Colonic mucosa (tissue), 4 donors: Measurements from ENCODE around the gene MMP2. TPM values are rescaled to one million over a fixed set of nuclear protein-coding genes. Genes with fewer than 3 reads are reported as not detected.

ENCODE experiments used
- DNase-seq: peaks from one replicate; pipeline ENCODE4 v3.0.0-alpha.2; 2020
- H3K27ac ChIP-seq: fragments of 200-600 bp; one replicate; pipeline ENCODE4 v1.8.0; 2021
- H3K27me3 ChIP-seq: fragments of 200-600 bp; one replicate; pipeline ENCODE4 v1.8.0; 2021
- H3K36me3 ChIP-seq: fragments of 200-600 bp; one replicate; pipeline ENCODE4 v1.8.0; 2021
- H3K4me1 ChIP-seq: fragments of 200-600 bp; one replicate; pipeline ENCODE4 v1.8.0; 2021; ENCODE audit warnings: mild to moderate bottlenecking
- H3K4me3 ChIP-seq: fragments of 200-600 bp; one replicate; pipeline ENCODE4 v1.8.0; 2021
- H3K9ac ChIP-seq, 2 donors: one replicate each; pipeline ENCODE4 v1.7.0; 2013; ENCODE audit warnings: control low read depth in 2 of 2, low read depth in 2 of 2, low read length in 2 of 2
- H3K9me3 ChIP-seq: fragments of 200-600 bp; one replicate; pipeline ENCODE4 v1.8.0; 2021
- intact Hi-C: fragments of 100-400 bp; cut with DNase I; formaldehyde crosslinking; loops from one replicate; pipeline ENCODE4 v1.14.1; 2022
- total RNA-seq, 2 donors: library from RNA; stranded (reverse); fragmentation: NEBNext Ultra II Directional in 1 of 2; extraction: Animal tissue kit (Norgen Biotek cat#: 25700) in 1 of 2; gene quantifications; one replicate each; pipeline ENCODE4 v1.2.1, GENCODE V29; 2021
- TF ChIP-seq, protein P1 (sequence below): fragments of 200-600 bp; IDR thresholded peaks from one replicate; pipeline ENCODE4 v1.8.0; 2022; ENCODE audit warnings: antibody characterized with exemption, mild to moderate bottlenecking
- donor health status: healthy.
- donor health status: DM: no; HTN: no; CAD: no.
- donor health status: DM: no; HTN: no; CAD: no.

The MMP2 gene
- total RNA-seq, 2 donors from 2014 or later, result 32.8 to 101 TPM

DNA sequence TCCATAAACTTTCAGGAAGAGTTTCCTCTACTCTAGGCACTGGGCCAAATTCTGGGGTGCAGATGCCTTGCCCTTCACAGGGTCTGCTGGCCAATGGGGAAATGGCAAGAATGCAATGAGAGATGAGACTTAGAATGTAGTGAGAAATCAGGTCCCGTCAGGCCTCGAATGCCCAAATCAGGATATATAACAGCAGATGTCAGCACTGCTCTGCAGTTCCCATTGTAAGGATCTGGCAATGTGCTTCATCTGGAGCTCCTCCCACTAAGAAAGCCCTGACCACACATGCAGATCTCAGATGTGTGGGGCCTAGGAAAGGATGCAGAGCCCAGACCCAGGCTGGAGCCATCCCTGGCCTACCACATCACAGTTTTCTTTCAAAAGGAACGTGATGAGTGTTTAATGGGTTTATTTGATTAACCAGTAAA is 16.0 kb downstream of the MMP2 start:
- no peak overlapping the region for H3K27ac ChIP-seq
- TF ChIP-seq, protein P1, sequence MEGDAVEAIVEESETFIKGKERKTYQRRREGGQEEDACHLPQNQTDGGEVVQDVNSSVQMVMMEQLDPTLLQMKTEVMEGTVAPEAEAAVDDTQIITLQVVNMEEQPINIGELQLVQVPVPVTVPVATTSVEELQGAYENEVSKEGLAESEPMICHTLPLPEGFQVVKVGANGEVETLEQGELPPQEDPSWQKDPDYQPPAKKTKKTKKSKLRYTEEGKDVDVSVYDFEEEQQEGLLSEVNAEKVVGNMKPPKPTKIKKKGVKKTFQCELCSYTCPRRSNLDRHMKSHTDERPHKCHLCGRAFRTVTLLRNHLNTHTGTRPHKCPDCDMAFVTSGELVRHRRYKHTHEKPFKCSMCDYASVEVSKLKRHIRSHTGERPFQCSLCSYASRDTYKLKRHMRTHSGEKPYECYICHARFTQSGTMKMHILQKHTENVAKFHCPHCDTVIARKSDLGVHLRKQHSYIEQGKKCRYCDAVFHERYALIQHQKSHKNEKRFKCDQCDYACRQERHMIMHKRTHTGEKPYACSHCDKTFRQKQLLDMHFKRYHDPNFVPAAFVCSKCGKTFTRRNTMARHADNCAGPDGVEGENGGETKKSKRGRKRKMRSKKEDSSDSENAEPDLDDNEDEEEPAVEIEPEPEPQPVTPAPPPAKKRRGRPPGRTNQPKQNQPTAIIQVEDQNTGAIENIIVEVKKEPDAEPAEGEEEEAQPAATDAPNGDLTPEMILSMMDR, result no peak
- no peaks in the 10 kb centered on the region for H3K9me3 ChIP-seq
- H3K27me3 ChIP-seq, result no peaks in the 10 kb centered on the region
- H3K4me1 ChIP-seq, result no peaks in the 10 kb centered on the region
- H3K9ac ChIP-seq, result no peak overlapping the region
- H3K4me3 ChIP-seq, result no peak overlapping the region
- intact Hi-C loops, result loop anchor here (5.0 to 10.0 kb wide), 2 partner anchors 147 to 210 kb away; no protein-coding TSS in a partner anchor
- H3K36me3 ChIP-seq, result no peaks in the 10 kb centered on the region
- DNase-seq, result peak; percentile 61

DNA sequence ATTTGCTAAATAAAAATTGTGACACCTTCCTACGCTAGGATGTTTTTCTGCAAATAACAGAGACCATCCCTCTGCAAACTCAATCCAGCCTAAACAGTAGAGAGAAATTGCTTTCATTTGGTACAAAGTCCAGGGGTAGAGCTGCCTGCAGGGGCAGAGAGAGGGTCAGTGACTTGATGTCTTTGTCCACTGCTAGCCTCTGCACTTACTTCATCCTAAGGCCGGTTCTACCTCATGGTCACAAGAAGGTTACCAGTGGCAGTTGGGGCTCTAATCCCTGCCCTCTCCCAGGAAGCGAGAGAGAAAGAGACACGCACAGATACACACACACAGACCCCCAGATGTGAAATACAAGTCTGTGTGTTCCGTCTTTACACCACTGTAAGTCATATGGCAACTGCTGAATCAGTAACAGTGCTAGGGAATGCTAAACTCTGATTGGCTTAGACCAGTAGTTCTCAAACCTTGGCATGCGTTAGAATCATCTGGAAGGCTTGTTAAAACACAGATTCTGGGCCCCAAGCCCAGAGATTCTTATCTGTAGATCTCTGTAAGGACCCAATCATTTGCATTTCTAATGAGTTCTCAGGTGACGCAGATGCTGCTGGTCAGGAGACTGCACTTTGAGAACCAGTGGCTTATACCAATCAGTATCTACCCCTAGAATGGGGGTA is 16.8 kb downstream of the MMP2 start:
- Histone ChIP-seq H3K27me3 (no peaks in the 10 kb centered on the region), H3K9ac (no peak overlapping the region), H3K9me3 (no peaks in the 10 kb centered on the region), H3K4me3 (no peak overlapping the region), H3K36me3 (no peaks in the 10 kb centered on the region), H3K4me1 (no peaks in the 10 kb centered on the region), H3K27ac (no peak overlapping the region)
- TF ChIP-seq, protein P1, result no peak
- DNase-seq, result peak; percentile 17
- intact Hi-C loops, result loop anchor here (10.0 kb wide), 1 partner anchor 209 kb away; no protein-coding TSS in a partner anchor

DNA sequence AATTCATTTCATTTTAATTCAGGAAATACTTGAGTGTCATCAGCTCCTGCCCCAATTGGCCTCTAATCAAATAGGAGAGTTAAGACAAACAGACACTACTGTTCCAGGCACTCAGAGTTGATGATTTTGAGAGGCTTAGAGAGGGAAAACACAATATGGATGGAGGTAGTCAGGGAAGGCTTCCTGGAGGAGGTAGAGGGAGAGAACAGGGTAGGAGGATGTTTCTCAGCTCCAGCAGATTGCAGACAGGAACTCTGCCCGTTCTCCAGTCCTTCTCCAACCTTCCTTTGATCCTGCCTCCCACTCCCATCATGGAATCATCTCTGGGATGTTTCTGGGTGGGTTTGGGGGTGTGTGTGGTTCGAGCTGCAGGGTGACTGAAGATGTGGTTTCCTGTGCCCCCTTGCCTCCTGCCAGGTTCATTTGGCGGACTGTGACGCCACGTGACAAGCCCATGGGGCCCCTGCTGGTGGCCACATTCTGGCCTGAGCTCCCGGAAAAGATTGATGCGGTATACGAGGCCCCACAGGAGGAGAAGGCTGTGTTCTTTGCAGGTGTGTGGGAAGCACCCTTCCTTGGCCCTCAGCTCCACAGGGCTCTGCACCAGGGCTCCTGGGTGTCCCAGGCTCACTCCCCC is 17.6 kb downstream of the MMP2 start:
- TF ChIP-seq, protein P1, result no peak
- Histone ChIP-seq H3K4me1 (peaks cover 5% of the 10 kb centered on the region), H3K9me3 (no peaks in the 10 kb centered on the region), H3K4me3 (no peak overlapping the region), H3K27ac (no peak overlapping the region), H3K36me3 (no peaks in the 10 kb centered on the region), H3K9ac (no peak overlapping the region), H3K27me3 (no peaks in the 10 kb centered on the region)
- intact Hi-C loops, result loop anchor here (10.0 kb wide), 1 partner anchor 208 kb away; no protein-coding TSS in a partner anchor
- no peak for DNase-seq

DNA sequence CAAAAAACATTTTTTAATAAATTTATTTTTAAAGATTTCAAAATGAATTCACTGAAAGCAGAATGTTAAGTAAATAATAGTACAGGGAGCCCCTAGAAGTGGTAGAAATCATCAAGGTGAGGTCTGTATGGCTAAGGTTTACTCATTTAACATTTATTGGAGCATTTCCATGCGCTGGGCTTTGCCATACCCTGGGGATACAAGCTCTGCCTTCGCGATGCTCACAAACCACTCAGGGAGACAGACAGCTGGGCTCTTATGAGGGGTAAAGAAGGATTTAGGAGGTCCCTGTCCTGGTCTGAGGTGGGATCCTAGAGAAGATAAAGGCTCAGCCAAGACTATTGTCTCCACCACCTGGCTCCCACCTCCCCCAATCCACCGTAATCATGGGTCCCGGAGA is 18.6 kb downstream of the MMP2 start:
- no peaks in the 10 kb centered on the region for H3K9me3 ChIP-seq
- H3K4me1 ChIP-seq, result peaks cover 14% of the 10 kb centered on the region
- H3K27ac ChIP-seq, result no peak overlapping the region
- intact Hi-C loops, result loop anchor here (10.0 kb wide), 1 partner anchor 207 kb away; no protein-coding TSS in a partner anchor
- DNase-seq, result no peak
- TF ChIP-seq, protein P1, result no peak
- H3K27me3 ChIP-seq, result no peaks in the 10 kb centered on the region
- H3K36me3 ChIP-seq, result no peaks in the 10 kb centered on the region
- H3K9ac ChIP-seq, result no peak overlapping the region
- no peak overlapping the region for H3K4me3 ChIP-seq

DNA sequence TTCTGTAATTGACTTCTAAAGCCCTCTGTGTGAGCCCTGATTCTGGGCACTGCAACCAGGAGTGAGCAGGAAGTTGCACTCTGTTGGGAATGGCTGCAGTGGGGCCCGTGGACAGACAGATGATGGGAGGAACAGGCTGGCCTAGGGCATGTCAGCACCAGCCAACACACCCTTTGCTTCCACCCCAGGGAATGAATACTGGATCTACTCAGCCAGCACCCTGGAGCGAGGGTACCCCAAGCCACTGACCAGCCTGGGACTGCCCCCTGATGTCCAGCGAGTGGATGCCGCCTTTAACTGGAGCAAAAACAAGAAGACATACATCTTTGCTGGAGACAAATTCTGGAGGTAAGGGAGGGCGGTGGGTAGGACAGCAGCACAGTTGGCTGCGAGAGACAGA is 19.1 kb downstream of the MMP2 start:
- H3K4me1 ChIP-seq, result peaks cover 16% of the 10 kb centered on the region
- H3K27me3 ChIP-seq, result no peaks in the 10 kb centered on the region
- no peaks in the 10 kb centered on the region for H3K36me3 ChIP-seq
- no peaks in the 10 kb centered on the region for H3K9me3 ChIP-seq
- H3K4me3 ChIP-seq, result no peak overlapping the region
- TF ChIP-seq, protein P1, result no peak
- no peak overlapping the region for H3K27ac ChIP-seq
- intact Hi-C loops, result loop anchor here (10.0 kb wide), 1 partner anchor 207 kb away; no protein-coding TSS in a partner anchor
- DNase-seq, result peak; percentile 15
- H3K9ac ChIP-seq, result no peak overlapping the region
